ENCODE data around the gene TCFL5. TPM values are rescaled to one million over a fixed set of nuclear protein-coding genes. Genes with fewer than 3 reads are reported as not detected.

Gene TCFL5
- total RNA-seq, 6 donors from 2014 or later = 2.1 to 9.6 (median 7.1) TPM

DNA sequence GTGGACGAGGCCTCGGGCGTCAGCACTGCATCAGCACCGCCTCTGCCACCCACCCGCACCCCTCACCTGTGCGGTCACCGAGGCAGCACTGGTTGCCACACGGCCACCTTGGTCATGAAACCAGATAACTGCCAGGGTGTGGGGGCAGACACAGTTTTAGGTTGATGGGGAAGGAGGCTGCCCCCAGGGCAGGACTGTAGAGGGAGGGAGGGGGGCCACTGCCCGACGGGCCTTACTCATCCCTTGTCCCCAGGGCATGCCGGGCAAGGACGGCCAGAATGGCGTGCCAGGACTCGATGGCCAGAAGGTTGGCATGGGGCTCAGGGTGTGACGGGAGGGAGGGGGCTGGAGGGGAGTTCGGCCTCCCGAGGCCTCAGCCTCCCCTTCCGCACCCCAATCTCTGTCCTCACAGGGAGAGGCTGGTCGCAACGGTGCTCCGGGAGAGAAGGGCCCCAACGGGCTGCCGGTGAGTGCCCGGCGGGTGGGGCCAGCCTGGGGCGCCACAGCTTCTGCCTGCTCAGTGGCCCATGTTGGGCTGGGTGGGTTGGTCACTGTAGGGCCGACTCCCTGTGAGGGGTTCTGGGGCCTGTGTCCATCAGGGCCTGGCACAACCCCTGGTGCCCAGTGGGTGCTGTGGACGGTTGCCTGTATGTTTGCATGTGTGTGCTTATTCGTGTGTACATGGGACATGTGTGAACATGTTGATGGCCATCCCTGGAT, 33.0 kb downstream of the TCFL5 start:
- H3K36me3 ChIP-seq = no peaks in the 10 kb centered on the region
- WGBS, 2 donors = 88% methylated on average over 27 of the region's 29 CpGs; no CpG with 5 or more reads in 1 of the 2 donors
- DNase-seq (peak in 1 of 2 donors; percentile 72), ATAC-seq (ENCODE audit: low FRiP score in 2 of 2) (no peak)
- no peak overlapping the region for H3K4me3 ChIP-seq
- no peak for TF ChIP-seq EP300 (IDR thresholded peaks at IDR 0.05)
- no peak for TF ChIP-seq POLR2A (IDR thresholded peaks at IDR 0.05)
- no peak for TF ChIP-seq POLR2AphosphoS5 (IDR thresholded peaks at IDR 0.05)
- TF ChIP-seq, protein P1, sequence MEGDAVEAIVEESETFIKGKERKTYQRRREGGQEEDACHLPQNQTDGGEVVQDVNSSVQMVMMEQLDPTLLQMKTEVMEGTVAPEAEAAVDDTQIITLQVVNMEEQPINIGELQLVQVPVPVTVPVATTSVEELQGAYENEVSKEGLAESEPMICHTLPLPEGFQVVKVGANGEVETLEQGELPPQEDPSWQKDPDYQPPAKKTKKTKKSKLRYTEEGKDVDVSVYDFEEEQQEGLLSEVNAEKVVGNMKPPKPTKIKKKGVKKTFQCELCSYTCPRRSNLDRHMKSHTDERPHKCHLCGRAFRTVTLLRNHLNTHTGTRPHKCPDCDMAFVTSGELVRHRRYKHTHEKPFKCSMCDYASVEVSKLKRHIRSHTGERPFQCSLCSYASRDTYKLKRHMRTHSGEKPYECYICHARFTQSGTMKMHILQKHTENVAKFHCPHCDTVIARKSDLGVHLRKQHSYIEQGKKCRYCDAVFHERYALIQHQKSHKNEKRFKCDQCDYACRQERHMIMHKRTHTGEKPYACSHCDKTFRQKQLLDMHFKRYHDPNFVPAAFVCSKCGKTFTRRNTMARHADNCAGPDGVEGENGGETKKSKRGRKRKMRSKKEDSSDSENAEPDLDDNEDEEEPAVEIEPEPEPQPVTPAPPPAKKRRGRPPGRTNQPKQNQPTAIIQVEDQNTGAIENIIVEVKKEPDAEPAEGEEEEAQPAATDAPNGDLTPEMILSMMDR (IDR thresholded peaks at IDR 0.05) = no peak
- no peak overlapping the region for H3K27ac ChIP-seq
- H3K27me3 ChIP-seq = no peaks in the 10 kb centered on the region
- no peaks in the 10 kb centered on the region for H3K9me3 ChIP-seq
- H3K4me1 ChIP-seq = peaks cover 12 to 45% (median 28%) of the 10 kb centered on the region in 4 donors

DNA sequence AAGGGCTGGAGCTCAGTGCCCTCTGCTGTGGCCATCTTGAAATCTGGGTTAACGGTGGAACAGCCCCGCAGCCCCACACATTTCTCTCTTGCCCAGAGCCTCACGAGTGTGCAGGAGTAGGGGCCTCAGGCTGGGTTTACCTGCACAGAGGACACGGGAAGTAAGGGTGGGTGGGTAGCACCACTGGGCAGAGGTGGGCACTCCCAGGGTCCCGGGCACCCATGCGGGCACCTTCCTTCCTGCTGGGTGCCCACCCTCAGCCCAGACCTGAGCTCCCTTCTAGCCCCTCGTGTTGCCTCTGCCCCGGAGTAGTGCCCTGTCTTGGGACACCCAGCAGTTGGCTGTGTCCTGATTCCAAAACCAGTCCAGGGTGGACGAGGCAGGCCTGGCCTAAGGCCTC, 33.6 kb downstream of the TCFL5 start:
- no peak overlapping the region for H3K4me3 ChIP-seq
- H3K27ac ChIP-seq = no peak overlapping the region
- DNase-seq = no peak
- no peak for ATAC-seq (ENCODE audit: low FRiP score in 2 of 2)
- no peaks in the 10 kb centered on the region for H3K36me3 ChIP-seq
- no peaks in the 10 kb centered on the region for H3K9me3 ChIP-seq
- no peaks in the 10 kb centered on the region for H3K27me3 ChIP-seq
- 85% methylated on average over 8 of the region's 9 CpGs; no CpG with 5 or more reads in 1 of the 2 donors for WGBS, 2 donors
- peaks cover 12 to 39% (median 27%) of the 10 kb centered on the region in 4 donors for H3K4me1 ChIP-seq
- TF ChIP-seq POLR2A (IDR thresholded peaks at IDR 0.05) (no peak), EP300 (IDR thresholded peaks at IDR 0.05) (no peak), POLR2AphosphoS5 (IDR thresholded peaks at IDR 0.05) (no peak)
- TF ChIP-seq, protein P1 (IDR thresholded peaks at IDR 0.05) = no peak

GRCh38 chr20:62827311-62828038, 34.1 kb downstream of the TCFL5 start:
- Histone ChIP-seq H3K36me3 (no peaks in the 10 kb centered on the region), H3K4me1 (peaks cover 10 to 33% (median 22%) of the 10 kb centered on the region in 4 donors), H3K27ac (no peak overlapping the region), H3K4me3 (no peak overlapping the region), H3K27me3 (no peaks in the 10 kb centered on the region), H3K9me3 (no peaks in the 10 kb centered on the region)
- TF ChIP-seq POLR2AphosphoS5 (IDR thresholded peaks at IDR 0.05) (no peak), POLR2A (IDR thresholded peaks at IDR 0.05) (no peak), EP300 (IDR thresholded peaks at IDR 0.05) (no peak)
- TF ChIP-seq, protein P1 (IDR thresholded peaks at IDR 0.05) = no peak
- DNase-seq = peak in 1 of 2 donors; percentile 76
- ATAC-seq (ENCODE audit: low FRiP score in 2 of 2) = no peak
- 82 to 85% methylated on average over 13 to 23 of the region's 29 CpGs for WGBS, 2 donors

- Histone ChIP-seq H3K27me3 (no peaks in the 10 kb centered on the region), H3K9me3 (no peaks in the 10 kb centered on the region), H3K36me3 (no peaks in the 10 kb centered on the region), H3K4me3 (no peak overlapping the region), H3K4me1 (peaks cover 3 to 26% (median 15%) of the 10 kb centered on the region in 4 donors), H3K27ac (no peak overlapping the region)
- no peak for ATAC-seq (ENCODE audit: low FRiP score in 2 of 2)
- 90 to 92% methylated on average over 13 to 24 of the region's 24 CpGs for WGBS, 2 donors
- TF ChIP-seq, protein P1 (IDR thresholded peaks at IDR 0.05) = no peak
- TF ChIP-seq POLR2A (IDR thresholded peaks at IDR 0.05) (no peak), EP300 (IDR thresholded peaks at IDR 0.05) (no peak), POLR2AphosphoS5 (IDR thresholded peaks at IDR 0.05) (no peak)
- DNase-seq = peak in 1 of 2 donors; percentile 68
Observed at GRCh38 chr20:62826646-62827310, 34.8 kb downstream of the TCFL5 start.
